HepG2 (cell line): ENCODE results near the gene KLF9. TPM values are rescaled to one million over a fixed set of nuclear protein-coding genes. Genes with fewer than 3 reads are reported as not detected.

ENCODE experiments used
- CREB1 ChIP-seq, 2 experiments: fragments of 450-650 bp in 1 of 2; IDR thresholded peaks; 2 replicates each; pipeline ENCODE4 v1.6.1; 2016 to 2017; ENCODE audit warnings: control low read depth in 1 of 2, mild to moderate bottlenecking in 1 of 2, missing compliant biosample characterization in 1 of 2, missing genetic modification characterization in 1 of 2
- FOXP1 ChIP-seq, 2 experiments: fragments of 450-650 bp in 1 of 2; IDR thresholded peaks; 2 replicates each; pipeline ENCODE4 v1.6.1; 2017 to 2018; ENCODE audit warnings: antibody characterized with exemption in 1 of 2
- HNF1A ChIP-seq, 2 experiments: sonication (generic) in 1 of 2; formaldehyde crosslinking in 1 of 2; IDR thresholded peaks; 2 replicates each; pipeline versions ENCODE4 v1.4.0 to v1.6.1; 2016 to 2020; ENCODE audit warnings: borderline replicate concordance in 1 of 2, low read depth in 1 of 2, mild to moderate bottlenecking in 1 of 2, missing genetic modification reagents in 1 of 2
- KLF12 ChIP-seq: sonication (generic); formaldehyde crosslinking; IDR thresholded peaks from 2 replicates; pipeline ENCODE4 v1.4.0; 2020; ENCODE audit warnings: missing genetic modification reagents, borderline replicate concordance
- NCOA5 ChIP-seq: sonication (generic); formaldehyde crosslinking; IDR thresholded peaks from 2 replicates; pipeline ENCODE4 v1.4.0; 2020; ENCODE audit warnings: missing genetic modification reagents
- NFRKB ChIP-seq: fragments of 450-650 bp; IDR thresholded peaks from 2 replicates; pipeline ENCODE4 v1.6.1; 2017
- PHF8 ChIP-seq: sonication (generic); formaldehyde crosslinking; IDR thresholded peaks from 2 replicates; pipeline ENCODE4 v1.5.0; 2020; ENCODE audit warnings: missing genetic modification reagents
- RBFOX2 ChIP-seq: fragments of 200-400 bp; formaldehyde crosslinking; IDR thresholded peaks from 2 replicates; pipeline ENCODE4 v1.6.1; 2017; ENCODE audit warnings: low read depth, mild to moderate bottlenecking, low read length
- TAF1 ChIP-seq: sonication (generic); formaldehyde crosslinking; IDR thresholded peaks from 2 replicates; pipeline ENCODE4 v1.4.0; 2020; ENCODE audit warnings: missing genetic modification reagents
- TMF1 ChIP-seq: sonication (generic); formaldehyde crosslinking; IDR thresholded peaks from 2 replicates; pipeline ENCODE4 v1.8.1; 2022; ENCODE audit warnings: low read depth, missing genetic modification reagents
- TRIM24 ChIP-seq: sonication (generic); formaldehyde crosslinking; IDR thresholded peaks from 2 replicates; pipeline ENCODE4 v1.8.0; 2022; ENCODE audit warnings: mild to moderate bottlenecking, missing genetic modification reagents
- ZNF282 ChIP-seq: fragments of 450-650 bp; IDR thresholded peaks from 2 replicates; pipeline ENCODE4 v1.6.1; 2018; ENCODE audit not compliant: partially characterized antibody
- ZNF318 ChIP-seq: sonication (generic); formaldehyde crosslinking; IDR thresholded peaks from 2 replicates; pipeline ENCODE4 v1.4.0; 2020; ENCODE audit warnings: mild to moderate bottlenecking, missing genetic modification reagents
- ZNF431 ChIP-seq: sonication (generic); formaldehyde crosslinking; IDR thresholded peaks from 2 replicates; pipeline ENCODE4 v1.9.0; 2022; ENCODE audit warnings: missing genetic modification reagents, low read depth, mild to moderate bottlenecking, borderline replicate concordance
- ZNF530 ChIP-seq: sonication (generic); formaldehyde crosslinking; IDR thresholded peaks from 2 replicates; pipeline ENCODE4 v1.5.0; 2020; ENCODE audit warnings: low read depth, mild to moderate bottlenecking, missing genetic modification reagents
- ZNF766 ChIP-seq: sonication (generic); formaldehyde crosslinking; IDR thresholded peaks from 2 replicates; pipeline ENCODE4 v1.5.0; 2020; ENCODE audit warnings: missing genetic modification reagents, borderline replicate concordance
- polyA plus RNA-seq, 8 experiments: library from polyadenylated mRNA; depleted of rRNA in 3 of 8; stranded (reverse) in 7 of 8; unstranded in 1 of 8; fragments of >200 nt; fragmentation: Illumina TruSeq in 4 of 8; extraction: Trizol in 4 of 8; gene quantifications; 2 replicates each; pipeline versions ENCODE4 v1.2.1 to v1.2.3, GENCODE V29; 2011 to 2016; ENCODE audit warnings: low read depth in 4 of 8, missing spikeins in 1 of 8, mixed read lengths in 1 of 8; ENCODE audit not compliant: insufficient read depth in 1 of 8
- total RNA-seq, 5 experiments: library from RNA; depleted of rRNA; stranded (reverse); fragments of >200 nt; fragmentation: Illumina TruSeq; extraction: Trizol; gene quantifications; 2 replicates each; pipeline ENCODE4 v1.2.3, GENCODE V29; 2016; ENCODE audit warnings: low read depth in 1 of 5

KLF9 gene
- total and polyA plus RNA-seq, 2 of the 13 experiments (the other 11 are each of a cell fraction or from before 2014, with no cell fraction given), result 5.7 to 7.2 TPM

- TF ChIP-seq ZNF318 (CRISPR knock-in tag) (no peak), PHF8 (CRISPR knock-in tag) (no peak), NFRKB (no peak), TAF1 (CRISPR knock-in tag) (no peak), ZNF766 (CRISPR knock-in tag) (0 out of 2 replicates have a peak, but pooled peaks have one; percentile 20), NCOA5 (CRISPR knock-in tag) (no peak), HNF1A (IDR thresholded peaks at IDR 0.05; ENCODE audit: low read depth) (no peak), HNF1A (CRISPR knock-in tag; IDR thresholded peaks at IDR 0.05; ENCODE audit: borderline replicate concordance) (no peak), ZNF282 (no peak), ZNF530 (CRISPR knock-in tag) (no peak), ZNF431 (CRISPR knock-in tag) (no peak), RBFOX2 (peak; percentile 86; the same call in 1 of the 2 replicates), TMF1 (no peak), TRIM24 (CRISPR knock-in tag) (no peak), CREB1 (IDR thresholded peaks at IDR 0.05) (no peak), CREB1 (CRISPR knock-in tag; IDR thresholded peaks at IDR 0.05) (no peak), FOXP1 (IDR thresholded peaks at IDR 0.05) (no peak), FOXP1 (CRISPR knock-in tag; IDR thresholded peaks at IDR 0.05) (no peak), KLF12 (CRISPR knock-in tag) (no peak)
Measured at GRCh38 chr9:70413464-70413798, 1.0 kb downstream of the KLF9 start (continued).
